Mesenchymal stem cell (in vitro differentiated cells and primary cell): ENCODE measurements around the gene FGFBP3.

Source experiments
- DNase-seq: peaks from one replicate; pipeline ENCODE4 v3.0.0-alpha.2; 2013
- H2AFZ ChIP-seq: one replicate; pipeline ENCODE4 v1.6.1; 2013; ENCODE audit warnings: low read depth, mild to moderate bottlenecking, control low read depth, inconsistent platforms, low read length, moderate library complexity
- H2AK5ac ChIP-seq: 2 replicates; pipeline ENCODE4 v1.6.1; 2013; ENCODE audit warnings: low read length, moderate library complexity, mild to moderate bottlenecking, inconsistent platforms; ENCODE audit not compliant: severe bottlenecking
- H2BK120ac ChIP-seq: one replicate; pipeline ENCODE4 v1.6.1; 2013; ENCODE audit warnings: low read depth, mild to moderate bottlenecking, inconsistent platforms, low read length, moderate library complexity
- H2BK12ac ChIP-seq, 2 experiments: one replicate each; pipeline ENCODE4 v1.6.1; 2013; ENCODE audit warnings: inconsistent platforms in 2 of 2, low read length in 2 of 2, mild to moderate bottlenecking in 2 of 2, moderate library complexity in 2 of 2, control low read depth in 1 of 2
- H2BK15ac ChIP-seq: one replicate; pipeline ENCODE4 v1.6.1; 2013; ENCODE audit warnings: mild to moderate bottlenecking, low read depth, inconsistent platforms; ENCODE audit not compliant: poor library complexity, severe bottlenecking
- H2BK5ac ChIP-seq: 2 replicates; pipeline ENCODE4 v1.6.1; 2013; ENCODE audit warnings: low read depth, mild to moderate bottlenecking, low read length, control low read depth, inconsistent platforms; ENCODE audit not compliant: poor library complexity, severe bottlenecking
- H3K14ac ChIP-seq, 2 experiments: one replicate each; pipeline ENCODE4 v1.6.1; 2013; ENCODE audit warnings: inconsistent platforms in 2 of 2, low read length in 2 of 2, control low read depth in 1 of 2, mild to moderate bottlenecking in 1 of 2, moderate library complexity in 1 of 2
- H3K18ac ChIP-seq, 2 experiments: one replicate each; pipeline ENCODE4 v1.6.1; 2013; ENCODE audit warnings: inconsistent platforms in 2 of 2, low read length in 2 of 2, control low read depth in 1 of 2, low read depth in 1 of 2, mild to moderate bottlenecking in 1 of 2
- H3K23ac ChIP-seq, 2 experiments: one replicate each; pipeline ENCODE4 v1.6.1; 2013; ENCODE audit warnings: inconsistent platforms in 2 of 2, low read length in 2 of 2, mild to moderate bottlenecking in 2 of 2, moderate library complexity in 2 of 2, control low read depth in 1 of 2
- H3K27ac ChIP-seq: 2 replicates; pipeline ENCODE4 v1.5.1; 2013; ENCODE audit warnings: mild to moderate bottlenecking, moderate library complexity, low read length, control low read depth, inconsistent platforms; ENCODE audit not compliant: poor library complexity, severe bottlenecking
- H3K27me3 ChIP-seq, 2 experiments: 2 replicates each; pipeline versions ENCODE4 v1.6.1 to v1.7.0; 2013; ENCODE audit warnings: low read length in 2 of 2, mild to moderate bottlenecking in 2 of 2, moderate library complexity in 2 of 2, control low read depth in 1 of 2, inconsistent platforms in 1 of 2; ENCODE audit not compliant: control insufficient read depth in 1 of 2, insufficient read depth in 1 of 2
- H3K36me3 ChIP-seq, 2 experiments: 2 replicates each; pipeline versions ENCODE4 v1.6.1 to v1.7.0; 2013; ENCODE audit warnings: low read length in 2 of 2, control low read depth in 1 of 2, inconsistent platforms in 1 of 2, low read depth in 1 of 2, mild to moderate bottlenecking in 1 of 2; ENCODE audit not compliant: insufficient read depth in 2 of 2, control insufficient read depth in 1 of 2
- H3K4ac ChIP-seq, 2 experiments: one replicate each; pipeline ENCODE4 v1.6.1; 2013; ENCODE audit warnings: inconsistent platforms in 2 of 2, low read length in 2 of 2, mild to moderate bottlenecking in 2 of 2, moderate library complexity in 2 of 2, control low read depth in 1 of 2, low read depth in 1 of 2
- H3K4me1 ChIP-seq: 2 replicates; pipeline ENCODE4 v1.6.1; 2013; ENCODE audit warnings: low read depth, low read length, control low read depth; ENCODE audit not compliant: control insufficient read depth, insufficient read depth
- H3K4me2 ChIP-seq: 2 replicates; pipeline ENCODE4 v1.6.1; 2013; ENCODE audit warnings: low read length, mild to moderate bottlenecking, inconsistent platforms; ENCODE audit not compliant: poor library complexity, severe bottlenecking
- H3K4me3 ChIP-seq, 2 experiments: 2 replicates each; pipeline versions ENCODE4 v1.5.1 to v1.7.0; 2013; ENCODE audit warnings: low read length in 2 of 2, mild to moderate bottlenecking in 2 of 2, control low read depth in 1 of 2, low read depth in 1 of 2; ENCODE audit not compliant: insufficient read depth in 1 of 2
- H3K79me1 ChIP-seq: replicated peaks from 2 replicates; pipeline ENCODE4 v1.6.1; 2013; ENCODE audit warnings: mild to moderate bottlenecking, control low read depth, low read length, inconsistent platforms; ENCODE audit not compliant: poor library complexity, severe bottlenecking
- H3K9ac ChIP-seq: 2 replicates; pipeline ENCODE4 v1.7.0; 2013; ENCODE audit warnings: mild to moderate bottlenecking, low read length, moderate library complexity
- H3K9me3 ChIP-seq: 2 replicates; pipeline ENCODE4 v1.7.0; 2013; ENCODE audit warnings: mild to moderate bottlenecking, low read length; ENCODE audit not compliant: control insufficient read depth
- H4K8ac ChIP-seq: one replicate; pipeline ENCODE4 v1.6.1; 2013; ENCODE audit warnings: inconsistent platforms, mild to moderate bottlenecking, low read length, moderate library complexity
- H4K91ac ChIP-seq: one replicate; pipeline ENCODE4 v1.6.1; 2013; ENCODE audit warnings: mild to moderate bottlenecking, low read length, inconsistent platforms
- WGBS: methylation state at CpG from one replicate; pipeline ENCODE4 v1.1.7; 2013; ENCODE audit warnings: mixed read lengths; 5-methylcytosine and 5-hydroxymethylcytosine counted together

Gene FGFBP3

DNA sequence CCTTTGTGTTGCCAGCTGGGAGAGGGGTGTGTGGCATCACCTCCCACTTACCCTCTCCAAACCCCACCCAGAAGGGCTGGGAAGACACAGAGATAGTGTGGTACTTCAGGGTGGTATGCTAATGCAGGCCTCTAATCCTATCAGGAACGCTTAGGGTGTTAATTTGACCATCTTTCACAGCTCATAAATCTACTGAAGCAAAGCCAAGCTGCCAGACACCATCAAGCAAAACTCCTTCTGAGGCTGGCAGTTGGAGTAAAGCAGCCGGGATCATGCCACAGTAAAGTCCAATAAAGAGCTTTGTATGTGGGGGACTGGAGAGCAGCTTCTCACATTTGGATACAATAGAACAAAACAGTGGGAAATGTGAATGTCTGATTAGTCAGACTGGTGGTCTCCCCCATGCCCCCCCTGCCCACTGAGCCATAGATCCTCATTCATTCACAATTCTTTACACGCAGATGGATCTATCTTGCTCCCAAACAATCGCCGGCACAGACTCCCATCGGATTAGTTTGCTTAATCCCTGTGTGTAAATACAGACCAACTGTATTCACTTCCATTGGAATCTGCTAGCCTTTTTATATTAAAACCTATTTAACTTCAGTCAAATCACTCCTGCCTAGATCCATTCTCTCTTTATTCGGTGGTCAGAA, 29.6 kb downstream of the FGFBP3 start:
- H4K8ac ChIP-seq, result no peak overlapping the region
- H3K14ac ChIP-seq, result no peak overlapping the region
- no peak overlapping the region for H2BK5ac ChIP-seq
- H2AFZ ChIP-seq, result no peak overlapping the region
- no peak overlapping the region for H3K4ac ChIP-seq
- WGBS, result 59% methylated on average over 6 of the region's 7 CpGs
- no peak overlapping the region for H2AK5ac ChIP-seq
- H3K79me1 ChIP-seq, result no peaks in the 10 kb centered on the region
- H3K4me3 ChIP-seq, result no peak overlapping the region
- H4K91ac ChIP-seq, result no peak overlapping the region
- H3K9ac ChIP-seq, result no peak overlapping the region
- H2BK120ac ChIP-seq, result no peak overlapping the region
- no peak overlapping the region for H3K27ac ChIP-seq
- H3K4me2 ChIP-seq, result no peak overlapping the region
- peak overlapping the region; percentile 64 for H2BK15ac ChIP-seq
- H3K9me3 ChIP-seq, result no peaks in the 10 kb centered on the region
- no peaks in the 10 kb centered on the region for H3K36me3 ChIP-seq
- peak overlapping the region; percentile 1 to 31 for H2BK12ac ChIP-seq
- H3K27me3 ChIP-seq, result no peaks in the 10 kb centered on the region
- no peak overlapping the region for H3K23ac ChIP-seq
- H3K4me1 ChIP-seq, result peaks cover 5% of the 10 kb centered on the region
- no peak for DNase-seq
- no peak overlapping the region for H3K18ac ChIP-seq

DNA sequence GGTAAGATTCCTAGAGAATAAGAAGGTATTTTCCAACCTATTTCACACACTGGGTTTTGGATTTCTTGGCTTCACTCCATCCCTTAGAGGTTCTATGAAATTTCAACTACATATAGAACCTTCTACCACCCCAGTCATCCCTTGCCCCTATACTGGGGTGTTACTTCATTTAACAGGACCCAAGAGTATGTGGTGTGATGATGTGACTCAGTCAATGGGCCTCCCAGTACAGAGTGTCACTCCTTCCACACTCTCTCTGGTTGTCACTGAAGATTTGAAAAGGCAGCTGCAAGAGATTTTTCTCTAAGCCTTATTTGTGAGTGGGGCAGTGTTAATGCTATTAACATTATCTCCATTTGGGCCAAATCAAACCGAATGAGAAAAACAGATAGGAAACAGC, 33.5 kb downstream of the FGFBP3 start:
- Histone ChIP-seq H3K18ac (no peak overlapping the region), H3K9ac (no peak overlapping the region), H2BK5ac (no peak overlapping the region), H3K79me1 (no peaks in the 10 kb centered on the region), H3K36me3 (no peaks in the 10 kb centered on the region), H4K91ac (no peak overlapping the region), H2BK15ac (no peak overlapping the region), H3K23ac (no peak overlapping the region), H2BK12ac (no peak overlapping the region), H2BK120ac (no peak overlapping the region), H2AFZ (no peak overlapping the region), H3K27me3 (no peaks in the 10 kb centered on the region), H3K4ac (no peak overlapping the region), H3K9me3 (no peaks in the 10 kb centered on the region), H4K8ac (no peak overlapping the region), H3K4me2 (no peak overlapping the region), H3K4me3 (no peak overlapping the region), H2AK5ac (no peak overlapping the region), H3K27ac (no peak overlapping the region), H3K4me1 (peaks cover 2% of the 10 kb centered on the region), H3K14ac (no peak overlapping the region)
- WGBS, result 100% methylated on average over 1 of the region's 1 CpG
- no peak for DNase-seq

- no peak overlapping the region for H3K4me2 ChIP-seq
- H3K27ac ChIP-seq, result no peak overlapping the region
- no peak overlapping the region for H2BK5ac ChIP-seq
- no peaks in the 10 kb centered on the region for H3K79me1 ChIP-seq
- no peaks in the 10 kb centered on the region for H3K9me3 ChIP-seq
- no peak overlapping the region for H3K4me3 ChIP-seq
- H3K18ac ChIP-seq, result no peak overlapping the region
- H3K27me3 ChIP-seq, result no peaks in the 10 kb centered on the region
- H2AFZ ChIP-seq, result no peak overlapping the region
- H2BK15ac ChIP-seq, result no peak overlapping the region
- H4K8ac ChIP-seq, result no peak overlapping the region
- H2BK12ac ChIP-seq, result no peak overlapping the region
- no peak overlapping the region for H2BK120ac ChIP-seq
- H4K91ac ChIP-seq, result no peak overlapping the region
- no peak overlapping the region for H3K4ac ChIP-seq
- peaks cover 2% of the 10 kb centered on the region for H3K4me1 ChIP-seq
- DNase-seq, result no peak
- H3K9ac ChIP-seq, result no peak overlapping the region
- 92% methylated on average over 2 of the region's 2 CpGs for WGBS
- H2AK5ac ChIP-seq, result no peak overlapping the region
- H3K23ac ChIP-seq, result no peak overlapping the region
- H3K36me3 ChIP-seq, result no peaks in the 10 kb centered on the region
- H3K14ac ChIP-seq, result no peak overlapping the region
These were observed 34.1 kb downstream of the FGFBP3 start for GRCh38 chr10:91875156-91875555.

- Histone ChIP-seq H3K4me2 (no peak overlapping the region), H3K14ac (no peak overlapping the region), H4K8ac (no peak overlapping the region), H3K27ac (no peak overlapping the region), H2AFZ (no peak overlapping the region), H3K79me1 (no peaks in the 10 kb centered on the region), H4K91ac (no peak overlapping the region), H3K36me3 (peaks cover 0 to 56% of the 10 kb centered on the region in 2 experiments), H3K27me3 (no peaks in the 10 kb centered on the region), H3K23ac (no peak overlapping the region), H2AK5ac (no peak overlapping the region), H2BK12ac (no peak overlapping the region), H3K4ac (no peak overlapping the region), H3K9me3 (no peaks in the 10 kb centered on the region), H3K4me1 (no peaks in the 10 kb centered on the region), H2BK15ac (no peak overlapping the region), H3K9ac (no peak overlapping the region), H2BK120ac (no peak overlapping the region), H3K4me3 (no peak overlapping the region), H3K18ac (no peak overlapping the region), H2BK5ac (no peak overlapping the region)
- DNase-seq, result no peak
- WGBS, result 92% methylated on average over 2 of the region's 2 CpGs
These were observed 43.7 kb downstream of the FGFBP3 start for GRCh38 chr10:91865562-91866081.
